GM21723 (cell line): Measurements from ENCODE around the gene SPRED3.
"Not testable (repeated sequence)": the region's sequence is repeated elsewhere in the genome, so short reads cannot be mapped to it uniquely, and the experiment has no call there.

Source experiments
- ATAC-seq: cut with Tn5 transposase; IDR thresholded peaks from one replicate; pipeline ENCODE4 v1.9.1; 2021; ENCODE audit warnings: mild to moderate bottlenecking, moderate library complexity; ENCODE audit not compliant: unreplicated experiment

SPRED3 gene

DNA sequence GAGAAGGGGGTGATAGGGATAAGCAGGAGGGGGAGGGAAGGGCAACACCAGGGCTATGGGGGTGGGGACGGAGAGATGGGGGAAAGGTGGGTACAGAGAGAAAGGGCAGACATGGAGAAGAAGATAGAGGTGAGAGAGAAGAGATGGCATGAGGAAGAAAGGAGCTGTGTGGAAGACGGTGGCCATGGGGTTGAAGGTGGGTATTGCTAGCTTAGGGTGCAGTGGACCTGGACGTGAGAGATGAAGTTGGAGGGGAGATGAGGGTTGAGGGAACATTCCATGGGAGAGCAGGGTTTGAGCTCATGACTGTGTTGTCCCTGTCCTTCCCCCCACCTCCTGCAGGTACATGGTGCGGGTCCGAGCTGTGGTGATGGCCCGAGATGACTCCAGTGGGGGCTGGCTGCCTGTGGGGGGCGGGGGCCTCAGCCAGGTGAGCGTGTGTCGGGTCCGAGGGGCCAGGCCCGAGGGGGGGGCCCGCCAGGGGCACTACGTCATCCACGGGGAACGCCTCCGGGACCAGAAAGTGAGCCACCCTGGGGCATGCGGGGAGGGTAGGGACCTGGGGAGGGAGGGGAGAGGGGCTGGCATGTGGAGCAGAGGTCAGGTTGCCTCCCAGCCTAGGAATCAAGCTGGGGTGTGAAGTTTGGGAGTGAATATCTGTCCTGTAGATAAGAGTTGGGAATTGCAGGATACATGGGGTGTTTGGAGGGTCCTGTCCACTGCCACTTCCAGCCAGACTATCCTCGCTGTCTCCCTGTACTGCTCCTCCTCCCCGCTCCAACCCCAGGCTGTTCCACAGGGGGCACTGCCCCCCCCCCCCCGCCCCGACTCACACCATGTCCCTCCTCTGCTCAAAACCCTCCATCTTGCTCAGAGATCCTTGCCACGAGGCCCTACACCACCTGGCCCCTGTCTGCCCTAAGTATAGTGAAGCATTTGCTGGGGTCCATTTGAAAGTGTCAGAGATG, 1.7 kb downstream of the SPRED3 start:
- ATAC-seq = no peak

DNA sequence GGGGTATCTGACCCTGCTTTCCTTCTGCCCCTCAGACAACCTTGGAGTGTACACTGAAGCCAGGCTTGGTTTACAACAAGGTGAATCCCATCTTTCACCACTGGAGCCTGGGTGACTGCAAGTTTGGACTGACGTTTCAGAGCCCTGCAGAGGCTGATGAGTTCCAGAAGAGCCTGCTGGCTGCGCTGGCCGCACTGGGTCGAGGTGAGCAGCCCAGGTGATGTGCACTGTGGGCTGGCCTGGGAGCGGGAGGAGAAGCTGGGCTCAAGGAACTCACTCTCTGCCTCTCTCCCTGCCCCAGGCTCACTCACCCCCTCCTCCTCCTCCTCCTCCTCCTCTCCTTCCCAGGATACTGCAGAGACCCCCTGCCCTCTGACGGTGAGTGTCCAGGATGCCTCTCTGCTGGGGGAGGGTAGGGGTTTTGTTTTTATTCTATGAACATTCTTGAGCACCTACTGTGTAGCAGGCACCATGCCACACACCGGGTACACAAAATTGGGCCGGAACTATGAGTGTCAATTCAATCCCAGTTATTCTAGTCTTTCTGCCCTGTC, 3.5 kb downstream of the SPRED3 start:
- no peak for ATAC-seq

DNA sequence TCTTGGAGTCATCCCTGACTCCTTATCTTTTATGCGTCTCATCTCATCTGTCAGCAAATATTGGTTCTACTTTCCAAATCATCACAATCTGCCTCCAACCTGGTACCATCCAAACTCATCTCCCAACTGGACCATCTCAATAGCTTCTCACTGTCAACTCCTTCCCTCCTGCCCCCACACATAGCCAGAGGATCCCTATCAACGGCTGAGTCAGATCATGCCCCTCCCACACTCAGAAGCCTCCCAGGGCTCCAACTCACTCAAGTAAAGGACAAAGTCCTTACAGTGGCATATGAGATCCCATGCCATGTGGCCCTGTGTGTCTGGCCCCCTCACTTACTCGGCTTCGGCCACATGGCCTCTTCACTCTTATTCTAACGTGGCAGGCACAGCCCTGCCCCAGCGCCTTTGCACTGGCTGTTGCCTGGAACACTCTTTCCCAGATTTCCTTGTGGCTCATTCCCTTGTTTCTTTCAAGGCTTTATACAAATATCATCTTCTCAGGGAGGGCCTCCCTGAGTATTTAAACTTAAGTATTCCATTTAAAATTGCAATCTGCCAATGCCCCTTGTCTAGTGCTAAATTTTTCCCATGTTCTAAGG, 4.3 kb downstream of the SPRED3 start:
- ATAC-seq = no peak

DNA sequence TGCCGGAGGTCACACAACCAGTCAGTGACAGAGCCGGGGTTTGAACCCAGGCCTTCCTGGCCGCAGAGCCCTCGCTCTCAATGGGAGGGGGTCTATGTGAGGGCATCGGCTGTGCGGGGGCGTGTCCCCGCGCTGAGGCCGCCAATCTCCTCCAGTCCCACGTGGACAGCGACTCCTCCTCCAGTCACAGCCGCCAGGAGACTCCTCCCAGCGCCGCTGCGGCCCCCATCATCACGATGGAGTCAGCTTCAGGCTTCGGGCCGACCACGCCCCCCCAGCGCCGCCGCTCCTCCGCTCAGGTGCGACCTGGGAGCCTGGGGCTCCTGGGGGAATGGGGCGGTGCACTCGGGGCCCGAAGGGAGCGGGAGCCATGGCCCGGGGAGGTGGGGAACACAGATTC, 6.0 kb downstream of the SPRED3 start:
- ATAC-seq = no peak

DNA sequence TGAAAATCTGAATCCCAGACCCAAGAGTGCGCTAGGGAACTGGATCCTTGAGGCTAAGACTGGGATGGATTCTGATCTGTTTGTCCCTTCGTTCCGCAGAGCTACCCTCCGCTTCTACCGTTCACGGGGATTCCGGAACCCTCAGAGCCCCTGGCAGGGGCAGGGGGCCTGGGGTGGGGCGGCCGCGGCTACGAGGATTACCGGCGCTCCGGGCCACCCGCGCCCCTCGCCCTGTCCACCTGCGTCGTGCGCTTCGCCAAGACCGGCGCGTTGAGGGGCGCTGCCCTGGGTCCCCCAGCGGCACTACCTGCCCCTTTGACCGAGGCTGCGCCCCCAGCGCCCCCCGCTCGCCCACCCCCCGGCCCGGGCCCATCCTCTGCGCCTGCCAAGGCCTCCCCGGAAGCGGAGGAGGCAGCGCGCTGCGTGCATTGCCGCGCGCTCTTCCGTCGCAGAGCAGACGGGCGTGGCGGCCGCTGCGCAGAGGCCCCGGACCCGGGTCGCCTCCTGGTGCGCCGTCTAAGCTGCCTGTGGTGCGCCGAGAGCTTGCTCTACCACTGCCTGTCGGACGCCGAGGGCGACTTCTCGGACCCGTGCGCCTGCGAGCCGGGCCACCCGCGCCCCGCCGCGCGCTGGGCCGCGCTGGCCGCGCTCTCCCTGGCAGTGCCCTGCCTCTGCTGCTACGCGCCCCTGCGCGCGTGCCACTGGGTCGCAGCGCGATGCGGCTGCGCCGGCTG, 7.1 kb downstream of the SPRED3 start:
- no peak for ATAC-seq

GRCh38 chr19:38399081-38399480, 10.6 kb downstream of the SPRED3 start:
- ATAC-seq = no peak

- no peak for ATAC-seq
Observed at GRCh38 chr19:38399537-38399936, 11.0 kb downstream of the SPRED3 start.

DNA sequence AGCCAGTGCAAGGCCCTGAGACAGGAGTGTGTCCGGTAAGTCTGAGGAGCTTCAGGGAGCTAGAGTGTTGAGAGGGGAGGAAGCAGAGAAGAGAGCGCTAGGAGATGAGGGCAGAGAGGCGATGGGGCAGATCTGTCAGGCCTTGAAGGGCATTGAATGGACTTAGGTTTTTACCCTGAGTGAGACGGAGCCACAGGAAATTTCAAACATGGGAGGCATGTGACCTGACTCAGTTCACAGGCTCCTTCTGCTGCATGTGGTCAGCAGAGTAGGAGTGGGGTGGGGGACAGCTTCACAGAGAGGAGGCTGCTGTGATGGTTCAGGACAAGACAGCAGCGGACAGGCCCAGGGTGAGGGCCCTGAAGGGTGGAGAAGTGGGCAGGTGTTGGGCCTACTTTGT, 11.9 kb downstream of the SPRED3 start:
- ATAC-seq = no peak

DNA sequence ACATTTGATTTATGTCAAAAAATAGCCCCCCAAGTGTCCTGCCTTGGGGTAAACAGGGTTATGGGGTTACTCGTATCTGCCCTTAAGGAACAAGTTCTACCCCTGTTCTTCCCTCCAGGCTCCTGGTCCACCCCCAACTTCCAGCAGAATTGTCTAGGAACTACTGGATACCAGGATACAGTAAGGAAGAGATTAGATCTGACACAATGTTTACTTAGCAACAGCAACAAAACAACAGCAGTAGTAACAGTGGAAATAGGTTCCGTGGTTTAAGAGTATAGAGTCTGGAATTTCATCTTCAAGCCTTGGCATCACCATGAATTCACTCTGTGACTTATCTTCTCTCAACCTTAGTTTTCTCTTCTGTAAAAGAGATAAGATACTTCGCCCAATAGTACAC, 12.7 kb downstream of the SPRED3 start:
- ATAC-seq = no peak

GRCh38 chr19:38402623-38402966, 14.1 kb downstream of the SPRED3 start:
- ATAC-seq = no peak

GRCh38 chr19:38402967-38403674, 14.6 kb downstream of the SPRED3 start, which contains the start of gene FAM98C:
Gene FAM98C (plus strand): TSS chr19:38403093. CDS start chr19:38403154, 61 bp downstream.
- peak; percentile 85 for ATAC-seq

DNA sequence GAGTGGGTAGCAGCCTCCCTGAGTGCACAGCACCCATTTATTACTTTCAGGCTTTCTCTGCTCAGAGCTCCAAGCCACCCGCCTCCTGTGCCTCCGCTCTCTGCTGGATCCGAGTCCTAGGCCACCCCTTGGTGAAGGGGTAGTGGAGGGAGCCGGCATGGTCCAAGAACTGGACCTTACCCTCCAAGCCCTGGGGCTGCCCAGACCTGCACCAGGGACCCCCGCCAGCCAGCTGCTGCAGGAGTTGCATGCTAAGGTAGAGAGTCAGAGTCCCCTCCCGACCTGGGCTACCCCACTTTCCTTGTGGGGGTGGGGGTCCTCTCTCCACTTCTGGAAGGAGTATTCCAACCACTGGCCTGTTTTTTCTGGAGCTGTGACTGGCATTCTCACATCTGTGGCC, 16.4 kb downstream of the SPRED3 start:
- ATAC-seq = no peak

GRCh38 chr19:38405276-38405675, 16.8 kb downstream of the SPRED3 start:
- ATAC-seq = no peak

GRCh38 chr19:38409631-38410133, 21.2 kb downstream of the SPRED3 start:
- no peak for ATAC-seq

DNA sequence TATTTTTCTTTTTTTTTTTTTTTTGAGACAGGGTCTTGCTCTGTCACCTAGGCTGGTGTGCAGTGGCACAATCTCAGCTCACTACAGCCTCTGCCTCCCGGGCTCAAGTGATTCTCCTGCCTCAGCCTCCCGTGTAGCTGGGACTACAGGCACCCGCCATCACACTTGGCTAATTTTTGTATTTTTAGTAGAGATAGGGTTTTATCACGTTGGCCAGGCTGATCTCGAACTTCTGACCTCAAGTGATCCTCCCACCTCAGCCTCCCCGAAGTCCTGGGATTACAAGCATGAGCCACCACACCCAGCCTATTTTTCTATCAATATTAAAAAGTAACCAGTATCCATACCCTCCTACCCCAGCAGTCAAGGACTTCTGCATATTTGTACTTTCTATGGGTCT, 21.9 kb downstream of the SPRED3 start:
- ATAC-seq = not testable (repeated sequence)

DNA sequence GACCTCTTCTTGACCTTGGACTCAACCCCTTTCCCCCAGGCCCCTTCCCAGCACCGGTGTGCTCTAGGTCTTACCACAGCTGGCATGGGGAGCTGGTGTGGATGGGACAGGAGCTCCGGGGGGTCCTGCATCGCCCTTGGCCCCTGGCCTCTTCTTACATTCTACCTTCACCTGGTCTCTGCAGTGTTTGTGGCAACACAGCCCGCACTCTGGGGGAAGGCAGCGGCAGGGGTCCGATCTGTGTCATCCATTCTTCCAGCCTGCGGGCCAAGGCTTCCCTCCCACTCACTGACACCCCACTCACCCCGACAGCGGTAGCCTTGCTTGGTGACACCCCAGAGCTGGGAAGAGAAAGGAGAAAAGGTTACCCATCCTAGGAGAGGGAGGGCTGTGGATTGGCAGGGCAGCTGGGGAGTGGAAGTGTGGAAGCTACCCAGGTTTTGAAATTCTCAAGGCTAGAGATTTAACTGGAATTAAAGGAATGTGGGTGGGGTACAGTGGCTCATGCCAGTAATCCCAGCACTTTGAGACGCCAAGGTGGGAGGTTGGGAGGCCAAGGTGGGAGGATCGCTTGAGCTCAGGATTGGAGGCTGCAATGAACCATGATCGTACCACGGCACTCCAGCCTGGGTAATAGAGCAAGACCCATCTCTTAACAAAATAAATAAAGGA, 22.7 kb downstream of the SPRED3 start:
- ATAC-seq = no peak

DNA sequence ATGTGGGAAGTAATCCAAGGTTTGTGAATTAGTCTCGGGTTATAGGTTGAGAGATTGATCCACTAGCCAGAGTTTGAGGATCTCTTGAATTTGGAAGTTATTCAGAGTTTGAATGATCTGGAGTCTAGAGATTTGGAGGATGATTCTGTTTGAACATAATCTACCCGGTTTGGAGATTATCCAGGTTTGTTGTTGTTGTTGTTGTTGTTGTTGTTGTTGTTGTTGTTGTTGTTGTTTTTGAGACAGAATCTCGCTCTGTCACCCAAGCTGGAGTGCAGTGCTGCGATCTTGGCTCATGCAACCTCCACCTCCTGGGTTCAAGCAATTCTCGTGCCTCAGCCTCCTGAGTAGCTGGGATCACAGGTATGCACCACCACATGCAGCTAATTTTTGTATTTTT, 23.4 kb downstream of the SPRED3 start:
- not testable (repeated sequence) for ATAC-seq

DNA sequence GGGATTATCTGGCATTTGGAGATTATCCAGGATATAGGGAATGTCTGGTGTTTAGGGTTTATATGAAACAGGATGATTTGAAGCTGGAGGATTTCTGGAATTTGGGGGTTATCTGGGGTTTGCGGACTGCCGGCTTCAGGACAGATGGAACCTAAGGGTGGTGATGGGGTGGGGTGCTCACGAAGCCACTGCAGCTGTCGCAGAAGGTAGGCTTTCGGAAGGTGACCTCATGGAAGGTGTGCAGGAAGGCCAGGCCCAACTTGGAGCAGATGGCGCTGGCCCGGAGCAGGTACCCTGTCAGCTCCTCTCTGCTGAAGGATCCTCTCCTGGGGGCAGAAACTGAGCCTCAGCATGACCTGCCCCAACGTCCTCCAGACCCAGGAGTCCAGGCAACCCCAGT, 24.0 kb downstream of the SPRED3 start:
- no peak for ATAC-seq

GRCh38 chr19:38412961-38413360, 24.5 kb downstream of the SPRED3 start:
- ATAC-seq = no peak

- ATAC-seq = no peak
Observed at GRCh38 chr19:38413416-38413815, 24.9 kb downstream of the SPRED3 start.
